Urinary bladder (tissue), 4 donors: ENCODE data around the gene NPTX2. TPM values are rescaled to one million over a fixed set of nuclear protein-coding genes. Genes with fewer than 3 reads are reported as not detected.

Experiments used
- DNase-seq: peaks from one replicate; pipeline ENCODE4 v3.0.0-alpha.2; 2015; ENCODE audit errors: extremely low spot score
- H3K27ac ChIP-seq: one replicate; pipeline ENCODE4 v1.5.1; 2013; ENCODE audit warnings: low read depth, mild to moderate bottlenecking, moderate library complexity
- H3K36me3 ChIP-seq: one replicate; pipeline ENCODE4 v1.6.1; 2013; ENCODE audit warnings: mild to moderate bottlenecking, moderate library complexity; ENCODE audit not compliant: insufficient read depth
- H3K4me1 ChIP-seq: one replicate; pipeline ENCODE4 v1.6.1; 2013; ENCODE audit warnings: mild to moderate bottlenecking, moderate library complexity; ENCODE audit not compliant: insufficient read depth
- H3K4me3 ChIP-seq: one replicate; pipeline ENCODE4 v1.5.1; 2013; ENCODE audit warnings: low read depth, low read length
- WGBS: extraction: QIAGEN DNeasy Blood & Tissue Kit; methylation state at CpG from one replicate; pipeline ENCODE4 v1.1.7; 2013; 5-methylcytosine and 5-hydroxymethylcytosine counted together
- polyA plus RNA-seq: library from polyadenylated mRNA; stranded (reverse); fragments of 200-250 nt; gene quantifications from one replicate; pipeline ENCODE4 v1.2.3, GENCODE V29; 2013
- total RNA-seq: library from RNA; depleted of rRNA; stranded (reverse); fragments of >200 nt; gene quantifications from one replicate; pipeline ENCODE4 v1.2.3, GENCODE V29; 2014
- donor health status: healthy with polysubstance abuse.
- donor health status: healthy.

NPTX2 gene
- total and polyA plus RNA-seq, 2 donors, result 7.2 to 12.1 TPM

- H3K36me3 ChIP-seq, result no peaks in the 10 kb centered on the region
- H3K4me1 ChIP-seq, result no peaks in the 10 kb centered on the region
- no peak overlapping the region for H3K4me3 ChIP-seq
- DNase-seq, result no peak
- 84% methylated on average over 6 of the region's 6 CpGs for WGBS
- no peak overlapping the region for H3K27ac ChIP-seq
Observed at GRCh38 chr7:98598846-98599615, 18.1 kb upstream of the NPTX2 start.

GRCh38 chr7:98599886-98600285 is 17.2 kb upstream of the NPTX2 start:
- no peak for DNase-seq
- no peaks in the 10 kb centered on the region for H3K4me1 ChIP-seq
- H3K36me3 ChIP-seq, result no peaks in the 10 kb centered on the region
- WGBS, result 93% methylated on average over 6 of the region's 6 CpGs
- no peak overlapping the region for H3K4me3 ChIP-seq
- H3K27ac ChIP-seq, result no peak overlapping the region

GRCh38 chr7:98602755-98603398 is 14.2 kb upstream of the NPTX2 start:
- H3K4me3 ChIP-seq, result no peak overlapping the region
- 62% methylated on average over 3 of the region's 3 CpGs for WGBS
- H3K27ac ChIP-seq, result no peak overlapping the region
- DNase-seq, result no peak
- no peaks in the 10 kb centered on the region for H3K4me1 ChIP-seq
- H3K36me3 ChIP-seq, result no peaks in the 10 kb centered on the region

- 27% methylated on average over 3 of the region's 3 CpGs for WGBS
- Histone ChIP-seq H3K27ac (no peak overlapping the region), H3K36me3 (no peaks in the 10 kb centered on the region), H3K4me3 (no peak overlapping the region), H3K4me1 (no peaks in the 10 kb centered on the region)
- DNase-seq, result no peak
Observed at GRCh38 chr7:98603399-98603788, 13.7 kb upstream of the NPTX2 start.

GRCh38 chr7:98613601-98614425 is 3.3 kb upstream of the NPTX2 start:
- DNase-seq, result no peak
- H3K4me1 ChIP-seq, result no peaks in the 10 kb centered on the region
- H3K4me3 ChIP-seq, result no peak overlapping the region
- H3K36me3 ChIP-seq, result no peaks in the 10 kb centered on the region
- 55% methylated on average over 14 of the region's 14 CpGs for WGBS
- H3K27ac ChIP-seq, result no peak overlapping the region

GRCh38 chr7:98616381-98617050 is 569 bp upstream of the NPTX2 start:
- H3K36me3 ChIP-seq, result no peaks in the 10 kb centered on the region
- no peak overlapping the region for H3K27ac ChIP-seq
- H3K4me3 ChIP-seq, result peak overlapping the region; percentile 16
- no peaks in the 10 kb centered on the region for H3K4me1 ChIP-seq
- 4% methylated on average over 67 of the region's 67 CpGs for WGBS
- no peak for DNase-seq

- WGBS, result 1% methylated on average over 40 of the region's 40 CpGs
- no peaks in the 10 kb centered on the region for H3K4me1 ChIP-seq
- DNase-seq, result no peak
- no peak overlapping the region for H3K27ac ChIP-seq
- H3K36me3 ChIP-seq, result no peaks in the 10 kb centered on the region
- peak overlapping the region; percentile 33 for H3K4me3 ChIP-seq
Observed at GRCh38 chr7:98617960-98618418, 904 bp downstream of the NPTX2 start.

GRCh38 chr7:98618786-98619185 is 1.7 kb downstream of the NPTX2 start:
- no peak for DNase-seq
- WGBS, result 9% methylated on average over 2 of the region's 2 CpGs
- no peak overlapping the region for H3K27ac ChIP-seq
- H3K36me3 ChIP-seq, result no peaks in the 10 kb centered on the region
- H3K4me3 ChIP-seq, result no peak overlapping the region
- no peaks in the 10 kb centered on the region for H3K4me1 ChIP-seq

- 28% methylated on average over 27 of the region's 27 CpGs for WGBS
- Histone ChIP-seq H3K27ac (no peak overlapping the region), H3K4me1 (no peaks in the 10 kb centered on the region), H3K4me3 (no peak overlapping the region), H3K36me3 (no peaks in the 10 kb centered on the region)
- DNase-seq, result no peak
Observed at GRCh38 chr7:98619450-98620321, 2.6 kb downstream of the NPTX2 start.

- 69% methylated on average over 13 of the region's 13 CpGs for WGBS
- no peak overlapping the region for H3K4me3 ChIP-seq
- no peaks in the 10 kb centered on the region for H3K4me1 ChIP-seq
- H3K27ac ChIP-seq, result no peak overlapping the region
- DNase-seq, result no peak
- no peaks in the 10 kb centered on the region for H3K36me3 ChIP-seq
Observed at GRCh38 chr7:98621573-98622482, 4.7 kb downstream of the NPTX2 start.

- Histone ChIP-seq H3K4me1 (no peaks in the 10 kb centered on the region), H3K36me3 (no peaks in the 10 kb centered on the region), H3K27ac (no peak overlapping the region), H3K4me3 (no peak overlapping the region)
- WGBS, result 85% methylated on average over 9 of the region's 9 CpGs
- no peak for DNase-seq
Observed at GRCh38 chr7:98622926-98623325, 5.8 kb downstream of the NPTX2 start.
